PC-9 (cell line): ENCODE results near the gene TPRG1.

Source experiments
- CTCF ChIP-seq: fragments of 200-600 bp; sonication (generic); conservative IDR thresholded peaks from 2 replicates; pipeline ENCODE4 v1.6.1; 2017; ENCODE audit warnings: mixed run types, antibody characterized with exemption, mild to moderate bottlenecking, moderate library complexity
- EZH2 ChIP-seq: fragments of 200-600 bp; sonication (generic); IDR thresholded peaks from 2 replicates; pipeline ENCODE4 v1.8.0; 2017; ENCODE audit warnings: antibody characterized with exemption, low read depth

GRCh38 chr3:189282741-189283140 is 111.0 kb downstream of the TPRG1 start:
- TF ChIP-seq CTCF (no peak), EZH2 (no peak)
